ENCODE results near the gene THRAP3. TPM values are rescaled to one million over a fixed set of nuclear protein-coding genes. Genes with fewer than 3 reads are reported as not detected.
"Not testable (repeated sequence)": the region's sequence is repeated elsewhere in the genome, so short reads cannot be mapped to it uniquely, and the experiment has no call there.

The THRAP3 gene
- total RNA-seq, 1 donor, result 127 TPM

DNA sequence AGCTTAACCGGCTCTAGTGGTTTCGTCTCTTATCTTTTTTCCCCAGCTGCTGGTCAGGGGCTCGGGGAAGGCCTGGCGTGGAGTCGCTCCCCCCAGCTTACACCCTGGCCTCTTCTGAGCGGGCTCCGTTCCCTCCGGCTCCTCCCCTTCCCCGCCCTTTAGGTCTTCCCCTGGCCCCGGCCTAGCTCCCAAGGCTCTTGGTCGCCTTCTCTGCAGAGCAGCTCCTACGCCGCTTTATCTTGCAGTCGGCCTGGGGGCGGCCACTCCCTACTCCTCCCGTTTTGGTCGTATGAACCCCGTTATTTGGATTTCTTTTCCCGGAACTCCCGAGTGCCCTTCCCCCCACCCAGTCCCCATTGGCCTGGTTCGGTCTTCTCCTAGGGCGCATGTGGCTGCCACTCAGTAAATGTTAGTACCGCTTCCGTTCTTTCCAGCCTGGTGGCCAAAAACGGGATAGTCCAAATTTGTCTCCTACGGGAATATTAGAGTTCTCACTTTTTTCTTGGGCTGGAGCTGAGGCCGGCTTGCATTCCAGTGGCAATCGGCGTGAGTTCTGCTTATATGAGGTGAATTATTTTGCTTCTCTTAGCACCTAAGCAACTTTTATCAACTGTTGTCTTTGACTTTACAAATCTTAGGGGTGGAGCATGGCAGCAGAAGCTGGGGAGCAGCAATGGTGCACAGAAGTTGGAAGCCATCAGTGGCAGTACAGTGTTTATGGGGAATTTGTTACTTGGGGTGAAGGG lies 467 bp downstream of the THRAP3 start:
- Histone ChIP-seq H3K4me1 (ENCODE audit: insufficient read depth, low read length) (peaks cover 26% of the 10 kb centered on the region), H3K4me2 (ENCODE audit: insufficient read depth, low read length) (peak overlapping the region; percentile 94), H3K4me3 (ENCODE audit: insufficient read depth, low read length) (peak overlapping the region; percentile 97), H3K27ac (ENCODE audit: low read depth, low read length) (peak overlapping the region; percentile 100), H4K20me1 (ENCODE audit: insufficient read depth, low read length) (peaks cover 32% of the 10 kb centered on the region), H3K36me3 (ENCODE audit: insufficient read depth, low read length) (peaks cover 20% of the 10 kb centered on the region), H2AFZ (ENCODE audit: low read length) (peak overlapping the region; percentile 89), H3K79me2 (ENCODE audit: insufficient read depth, low read length) (peaks cover 53% of the 10 kb centered on the region), H3K9me3 (ENCODE audit: low read depth, low read length) (no peaks in the 10 kb centered on the region), H3K27me3 (ENCODE audit: insufficient read depth, low read length) (no peaks in the 10 kb centered on the region)
- TF ChIP-seq, protein P1, sequence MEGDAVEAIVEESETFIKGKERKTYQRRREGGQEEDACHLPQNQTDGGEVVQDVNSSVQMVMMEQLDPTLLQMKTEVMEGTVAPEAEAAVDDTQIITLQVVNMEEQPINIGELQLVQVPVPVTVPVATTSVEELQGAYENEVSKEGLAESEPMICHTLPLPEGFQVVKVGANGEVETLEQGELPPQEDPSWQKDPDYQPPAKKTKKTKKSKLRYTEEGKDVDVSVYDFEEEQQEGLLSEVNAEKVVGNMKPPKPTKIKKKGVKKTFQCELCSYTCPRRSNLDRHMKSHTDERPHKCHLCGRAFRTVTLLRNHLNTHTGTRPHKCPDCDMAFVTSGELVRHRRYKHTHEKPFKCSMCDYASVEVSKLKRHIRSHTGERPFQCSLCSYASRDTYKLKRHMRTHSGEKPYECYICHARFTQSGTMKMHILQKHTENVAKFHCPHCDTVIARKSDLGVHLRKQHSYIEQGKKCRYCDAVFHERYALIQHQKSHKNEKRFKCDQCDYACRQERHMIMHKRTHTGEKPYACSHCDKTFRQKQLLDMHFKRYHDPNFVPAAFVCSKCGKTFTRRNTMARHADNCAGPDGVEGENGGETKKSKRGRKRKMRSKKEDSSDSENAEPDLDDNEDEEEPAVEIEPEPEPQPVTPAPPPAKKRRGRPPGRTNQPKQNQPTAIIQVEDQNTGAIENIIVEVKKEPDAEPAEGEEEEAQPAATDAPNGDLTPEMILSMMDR (IDR thresholded peaks at IDR 0.05; ENCODE audit: extremely low read depth, low read depth, low read length), result peak; percentile 52
- peak; percentile 94 for DNase-seq (ENCODE audit: insufficient read length, low spot score, missing footprints)

DNA sequence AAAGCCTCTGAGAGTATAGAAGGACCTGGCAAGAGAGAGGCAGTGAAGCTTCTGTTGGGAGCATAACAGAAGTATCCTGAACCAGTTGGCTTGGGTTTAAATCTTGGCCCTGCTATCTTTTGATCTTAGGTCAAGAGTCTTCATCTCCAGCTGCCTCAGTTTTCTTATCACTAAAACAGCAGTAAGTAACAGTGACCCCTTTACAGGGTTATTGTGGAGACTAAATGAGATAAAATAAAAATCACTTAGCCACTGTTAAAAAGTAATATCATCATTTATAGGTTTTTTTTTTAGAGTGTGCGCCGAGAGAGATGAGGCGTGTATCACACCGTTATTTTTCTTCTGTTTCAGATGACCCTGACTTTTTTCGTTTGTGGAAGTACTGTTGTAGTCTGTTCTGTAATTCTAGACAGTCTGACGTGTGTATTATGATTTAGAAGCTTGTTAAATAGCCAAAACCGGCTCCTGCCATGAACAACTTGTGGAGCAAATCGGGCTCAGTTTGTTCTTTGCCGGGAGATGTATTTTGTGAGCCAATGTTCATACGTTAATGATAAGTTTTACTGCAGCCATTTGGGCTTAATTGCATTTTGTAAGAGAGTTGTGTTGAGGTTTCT lies 1.1 kb downstream of the THRAP3 start:
- no peaks in the 10 kb centered on the region for H3K9me3 ChIP-seq (ENCODE audit: low read depth, low read length)
- TF ChIP-seq, protein P1 (IDR thresholded peaks at IDR 0.05; ENCODE audit: extremely low read depth, low read depth, low read length), result no peak
- peaks cover 60% of the 10 kb centered on the region for H3K79me2 ChIP-seq (ENCODE audit: insufficient read depth, low read length)
- no peak overlapping the region for H2AFZ ChIP-seq (ENCODE audit: low read length)
- no peaks in the 10 kb centered on the region for H3K27me3 ChIP-seq (ENCODE audit: insufficient read depth, low read length)
- peak overlapping the region; percentile 100 for H3K27ac ChIP-seq (ENCODE audit: low read depth, low read length)
- DNase-seq (ENCODE audit: insufficient read length, low spot score, missing footprints), result peak; percentile 69
- peaks cover 33% of the 10 kb centered on the region for H4K20me1 ChIP-seq (ENCODE audit: insufficient read depth, low read length)
- H3K4me3 ChIP-seq (ENCODE audit: insufficient read depth, low read length), result peak overlapping the region; percentile 97
- peaks cover 26% of the 10 kb centered on the region for H3K4me1 ChIP-seq (ENCODE audit: insufficient read depth, low read length)
- H3K4me2 ChIP-seq (ENCODE audit: insufficient read depth, low read length), result peak overlapping the region; percentile 94
- peaks cover 27% of the 10 kb centered on the region for H3K36me3 ChIP-seq (ENCODE audit: insufficient read depth, low read length)

- peaks cover 49% of the 10 kb centered on the region for H3K36me3 ChIP-seq (ENCODE audit: insufficient read depth, low read length)
- not testable (repeated sequence) for H3K27ac ChIP-seq (ENCODE audit: low read depth, low read length); DNase-seq (ENCODE audit: insufficient read length, low spot score, missing footprints); H3K4me2 ChIP-seq (ENCODE audit: insufficient read depth, low read length); H3K4me3 ChIP-seq (ENCODE audit: insufficient read depth, low read length); H3K9me3 ChIP-seq (ENCODE audit: low read depth, low read length); H2AFZ ChIP-seq (ENCODE audit: low read length); H3K27me3 ChIP-seq (ENCODE audit: insufficient read depth, low read length)
- H3K79me2 ChIP-seq (ENCODE audit: insufficient read depth, low read length), result peaks cover 99% of the 10 kb centered on the region
- H3K4me1 ChIP-seq (ENCODE audit: insufficient read depth, low read length), result peaks cover 24% of the 10 kb centered on the region
- peaks cover 60% of the 10 kb centered on the region for H4K20me1 ChIP-seq (ENCODE audit: insufficient read depth, low read length)
These were observed 6.0 kb downstream of the THRAP3 start for GRCh38 chr1:36230279-36230678.

- H3K9me3 ChIP-seq (ENCODE audit: low read depth, low read length), result no peaks in the 10 kb centered on the region
- TF ChIP-seq, protein P1 (IDR thresholded peaks at IDR 0.05; ENCODE audit: extremely low read depth, low read depth, low read length), result no peak
- H4K20me1 ChIP-seq (ENCODE audit: insufficient read depth, low read length), result peaks cover 59% of the 10 kb centered on the region
- peaks cover 99% of the 10 kb centered on the region for H3K79me2 ChIP-seq (ENCODE audit: insufficient read depth, low read length)
- no peak for DNase-seq (ENCODE audit: insufficient read length, low spot score, missing footprints)
- no peak overlapping the region for H3K4me3 ChIP-seq (ENCODE audit: insufficient read depth, low read length)
- no peak overlapping the region for H2AFZ ChIP-seq (ENCODE audit: low read length)
- H3K36me3 ChIP-seq (ENCODE audit: insufficient read depth, low read length), result peaks cover 49% of the 10 kb centered on the region
- peaks cover 16% of the 10 kb centered on the region for H3K4me1 ChIP-seq (ENCODE audit: insufficient read depth, low read length)
- no peak overlapping the region for H3K27ac ChIP-seq (ENCODE audit: low read depth, low read length)
- no peaks in the 10 kb centered on the region for H3K27me3 ChIP-seq (ENCODE audit: insufficient read depth, low read length)
- no peak overlapping the region for H3K4me2 ChIP-seq (ENCODE audit: insufficient read depth, low read length)
These were observed 6.9 kb downstream of the THRAP3 start for GRCh38 chr1:36231191-36231590.
